ENCODE data around the gene MLLT3.

DNA sequence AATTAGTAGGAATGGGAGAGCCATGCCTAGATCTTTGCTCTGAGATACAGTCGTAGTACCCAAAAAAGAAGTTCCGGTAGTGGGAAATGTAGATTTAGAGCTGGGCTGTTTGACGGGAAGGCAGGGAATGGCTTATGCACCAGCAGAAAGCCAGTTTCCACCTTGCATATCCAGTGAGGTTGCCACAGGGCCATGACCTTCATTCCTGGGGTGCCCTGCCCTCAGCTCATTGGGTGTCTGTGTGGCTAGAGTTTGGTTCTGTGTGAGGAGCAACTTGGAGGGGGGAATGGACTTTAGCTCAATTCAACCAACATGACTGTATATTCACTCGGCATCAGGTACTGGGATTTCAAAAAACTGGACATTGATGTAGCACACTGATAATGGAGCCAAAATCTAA lies 300.1 kb downstream of the MLLT3 start:
- TF ChIP-seq POLR2AphosphoS5 (IDR thresholded peaks at IDR 0.05; ENCODE audit: low read depth, low read length), result no peak
- TF ChIP-seq POLR2A (IDR thresholded peaks at IDR 0.05; ENCODE audit: low read depth, low read length), result no peak
